HG03135 (cell line): ENCODE measurements around the gene KDM2B.
"Not testable (repeated sequence)": the region's sequence is repeated elsewhere in the genome, so short reads cannot be mapped to it uniquely, and the experiment has no call there.

Experiments used
- ATAC-seq: cut with Tn5 transposase; IDR thresholded peaks from one replicate; pipeline ENCODE4 v1.9.1; 2021; ENCODE audit warnings: mild to moderate bottlenecking, moderate library complexity; ENCODE audit not compliant: unreplicated experiment

KDM2B gene

DNA sequence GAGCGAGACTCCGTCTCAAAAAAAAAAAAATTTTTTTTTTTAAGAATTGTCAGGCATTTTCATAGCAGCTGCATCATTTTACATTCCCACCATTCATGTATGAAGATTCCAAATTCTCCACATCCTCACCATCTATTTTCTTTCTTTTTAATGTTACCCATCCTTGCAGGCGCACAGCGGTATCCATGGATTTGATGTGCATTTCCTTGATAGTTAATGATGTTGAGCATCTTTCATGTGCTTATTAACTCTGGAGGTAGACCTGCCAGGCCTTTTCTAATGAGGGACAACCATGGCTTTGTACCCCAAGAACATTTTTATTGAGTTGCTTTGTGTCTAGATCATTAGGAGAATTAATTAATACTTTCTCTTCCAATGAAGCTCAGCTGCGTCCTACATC, 182.5 kb downstream of the KDM2B start:
- ATAC-seq: no peak

DNA sequence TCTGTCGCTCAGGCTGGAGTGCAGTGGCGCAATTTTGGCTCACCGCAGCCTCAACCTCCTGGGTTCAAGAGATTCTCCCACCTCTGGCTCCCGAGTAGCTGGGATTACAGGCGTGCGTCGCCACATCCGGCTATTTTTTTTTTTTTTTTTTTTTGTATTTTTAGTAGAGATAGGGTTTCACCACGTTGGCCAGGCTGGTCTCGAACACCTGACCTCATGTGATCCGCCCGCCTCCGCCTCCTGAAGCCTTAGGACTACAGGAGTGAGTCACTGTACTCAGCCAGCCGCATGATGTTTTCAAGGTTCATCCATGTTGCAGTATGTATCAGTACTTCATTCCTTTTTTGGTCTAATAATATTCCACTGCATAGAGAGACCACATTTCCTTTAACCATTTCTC, 183.3 kb downstream of the KDM2B start:
- ATAC-seq: no peak

DNA sequence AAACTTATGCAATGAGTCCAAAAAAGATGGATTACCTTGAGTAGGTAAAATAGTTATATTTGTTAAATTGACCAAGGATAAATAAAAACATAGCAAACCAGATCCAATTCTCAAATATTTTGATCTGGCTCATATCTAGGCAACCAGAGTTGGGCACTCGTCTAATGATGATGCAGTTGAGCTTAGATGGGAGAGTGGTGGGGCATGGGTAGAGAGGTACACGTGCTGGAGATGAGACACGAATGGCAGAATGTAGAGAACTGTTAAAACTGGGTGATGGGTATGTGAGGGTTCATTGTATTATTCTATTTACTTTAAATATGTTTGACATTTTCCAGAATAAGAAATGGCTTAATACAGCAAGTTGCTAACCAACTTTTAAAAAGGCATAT, 188.5 kb downstream of the KDM2B start:
- no peak for ATAC-seq

DNA sequence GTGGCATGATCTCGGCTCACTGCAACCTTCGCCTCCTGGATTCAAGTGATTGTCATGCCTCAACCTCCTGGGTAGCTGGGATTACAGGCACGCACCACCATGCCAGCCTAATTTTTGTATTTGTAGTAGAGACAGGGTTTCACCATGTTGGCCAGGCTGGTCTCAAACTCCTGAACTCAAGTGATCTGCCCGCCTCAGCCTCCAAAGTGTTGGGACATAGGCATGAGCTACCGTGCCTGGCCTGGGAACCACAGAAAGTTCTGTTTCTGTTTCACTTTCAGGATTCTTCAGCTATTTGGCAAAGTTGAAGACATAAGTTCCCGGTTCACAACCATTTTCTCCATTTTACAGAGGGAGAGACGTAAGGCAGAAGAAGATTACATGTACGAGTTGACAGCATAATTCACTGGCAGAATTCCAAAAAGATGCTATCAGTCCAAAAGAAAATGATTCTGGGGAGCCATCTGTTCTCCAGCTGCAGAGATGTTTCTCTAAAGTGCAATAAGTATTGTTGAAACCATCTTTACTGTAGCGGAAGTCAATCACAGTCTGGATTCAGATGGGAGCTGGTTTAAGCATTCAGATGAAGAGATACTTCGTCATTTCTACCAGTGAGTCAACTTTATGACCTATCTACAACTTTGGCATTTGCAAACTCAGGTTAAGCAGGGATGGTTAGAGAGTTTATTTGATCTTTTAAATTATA, 189.1 kb downstream of the KDM2B start:
- peak; percentile 59 for ATAC-seq

DNA sequence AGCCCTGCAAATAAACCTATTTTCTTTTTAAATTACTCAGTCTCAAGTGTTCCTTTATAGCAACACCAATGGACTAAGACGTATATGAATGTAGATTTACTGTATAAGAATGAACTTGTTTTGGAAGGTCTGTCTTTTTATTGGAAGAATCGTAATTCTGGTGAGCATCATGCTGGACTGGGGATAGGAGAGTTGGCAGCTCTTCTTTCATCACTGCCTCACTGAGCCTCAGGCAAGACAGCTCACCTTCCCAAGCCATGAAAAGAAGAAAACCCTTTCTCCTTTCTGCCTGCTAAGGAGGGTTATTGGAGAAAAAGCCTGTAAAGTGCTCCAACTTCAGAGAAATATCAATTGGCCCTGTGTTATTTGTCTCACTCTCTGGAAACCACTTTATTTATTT, 190.0 kb downstream of the KDM2B start:
- ATAC-seq: no peak

DNA sequence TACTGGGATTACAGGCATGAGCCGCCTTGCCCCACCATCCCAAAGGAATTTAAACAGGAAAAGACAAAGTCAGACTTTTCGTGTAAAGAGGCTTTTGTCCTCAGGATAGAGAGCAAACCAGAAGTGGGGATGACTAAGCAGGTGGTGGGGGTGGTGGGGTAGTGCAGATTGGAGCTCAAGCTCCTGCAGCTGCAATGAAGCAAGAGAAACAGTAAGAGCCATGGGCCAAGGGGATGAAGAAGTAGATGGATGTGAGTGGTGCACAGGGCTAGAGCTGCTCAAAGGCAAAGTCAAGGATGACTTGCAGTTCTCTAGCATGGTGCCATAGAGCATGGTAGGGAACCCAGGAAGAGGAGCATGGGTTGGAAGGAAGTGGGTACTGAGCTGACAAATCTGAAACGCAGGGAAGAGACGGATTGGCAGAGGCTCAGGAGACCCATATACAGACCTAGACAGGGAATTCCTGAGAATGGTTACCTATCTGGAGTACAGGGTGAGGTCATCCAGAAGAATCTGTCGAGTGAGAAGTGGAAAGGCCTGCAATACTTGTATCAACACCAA, 192.3 kb downstream of the KDM2B start:
- no peak for ATAC-seq

DNA sequence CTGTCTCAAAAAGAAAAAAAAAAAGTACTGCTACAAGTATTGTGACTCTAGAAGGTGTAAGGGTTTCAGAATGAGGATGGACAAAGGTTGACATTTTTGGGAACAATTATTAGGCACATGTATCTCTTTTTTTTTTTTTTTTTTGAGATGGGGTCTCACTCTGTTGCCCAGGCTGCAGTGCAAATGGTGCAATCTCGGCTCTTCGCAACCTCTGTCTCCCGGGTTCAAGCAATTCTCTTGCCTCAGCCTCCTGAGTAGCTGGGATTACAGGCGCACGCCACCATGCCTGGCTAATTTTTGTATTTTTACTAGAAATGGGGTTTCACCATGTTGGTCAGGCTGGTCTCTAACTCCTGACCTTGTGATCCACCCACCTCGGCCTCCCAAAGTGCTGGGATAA, 195.9 kb downstream of the KDM2B start:
- not testable (repeated sequence) for ATAC-seq

DNA sequence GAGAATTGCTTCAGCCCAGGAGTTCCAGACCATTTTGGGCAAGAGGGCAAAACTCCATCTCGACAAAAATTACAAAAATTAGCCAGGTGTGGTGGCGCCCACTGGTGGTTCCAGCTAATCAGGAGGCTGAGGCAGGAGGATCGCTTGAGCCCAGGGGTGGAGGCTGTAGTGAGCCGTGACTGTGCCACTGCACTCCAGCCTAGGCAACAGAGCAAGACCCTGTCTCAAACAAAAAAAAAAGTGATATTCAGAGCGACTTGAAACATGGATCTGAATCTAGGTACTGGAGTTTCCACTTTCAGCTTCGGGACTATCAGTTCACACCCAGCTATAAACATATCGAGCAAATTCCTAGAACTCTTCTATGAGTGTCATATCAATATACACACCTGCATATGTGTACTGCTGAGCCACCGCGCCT, 197.2 kb downstream of the KDM2B start:
- no peak for ATAC-seq

DNA sequence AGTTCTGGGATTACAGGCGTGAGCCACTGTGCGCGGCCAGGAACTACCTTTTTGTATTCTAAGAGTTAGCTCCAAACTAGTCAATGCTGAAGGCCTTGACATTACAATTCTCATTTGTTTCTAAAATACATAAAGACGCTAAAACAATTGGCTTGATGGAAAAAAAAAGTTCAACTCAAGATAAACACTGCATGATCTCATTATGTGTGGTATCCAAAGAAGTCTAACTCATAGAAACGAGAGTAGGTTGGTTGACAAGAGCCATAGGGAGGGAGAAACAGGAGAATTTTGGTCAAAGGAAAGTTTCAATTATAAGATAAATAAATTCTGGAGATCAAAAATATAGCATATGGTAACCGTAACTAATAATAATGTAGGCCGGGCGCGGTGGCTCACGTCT, 200.9 kb downstream of the KDM2B start:
- ATAC-seq: no peak
